Measurements from ENCODE around the gene ZNF213.

Gene ZNF213

DNA sequence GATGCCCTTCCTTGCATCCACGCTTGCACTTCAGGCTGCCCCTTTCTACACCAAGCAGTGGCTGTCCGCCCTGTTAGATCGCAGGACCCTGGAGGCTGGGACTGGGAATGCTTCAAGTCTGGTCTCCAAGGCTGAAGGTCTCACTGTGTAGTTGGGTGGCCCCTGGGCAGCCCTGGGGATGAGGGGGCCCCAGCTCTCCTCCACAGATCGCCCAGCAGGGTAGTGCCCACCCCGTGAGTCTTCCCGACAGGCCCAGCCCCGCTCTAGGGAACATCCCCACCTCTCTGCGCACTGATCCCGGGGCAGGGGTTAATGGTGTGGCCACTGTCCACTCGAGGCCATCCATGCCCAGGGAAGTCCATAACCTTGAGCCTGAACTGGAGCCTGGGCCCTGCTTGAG, 10.3 kb downstream of the ZNF213 start:
- no peak for DNase-seq (ENCODE audit: low spot score)
- H3K27me3 ChIP-seq (ENCODE audit: control insufficient read depth in 3 of 3, insufficient read depth in 3 of 3, low read depth in 1 of 3, low read length in 3 of 3), result peaks cover 0 to 12% (median 10%) of the 10 kb centered on the region in 3 experiments
- H3K4me2 ChIP-seq (ENCODE audit: insufficient read depth, low read length, poor library complexity, severe bottlenecking), result no peak overlapping the region
- no CpG with 5 or more reads among the region's 10 CpGs for WGBS, 2 donors (ENCODE audit: extremely low coverage in 2 of 2, insufficient read length in 2 of 2, insufficient replicate concordance in 1 of 2)
- no peaks in the 10 kb centered on the region for H3K9me3 ChIP-seq (replicated peaks in 1 of 2; ENCODE audit: control insufficient read depth in 2 of 2, insufficient read depth in 1 of 2, low read depth in 1 of 2, low read length in 2 of 2)
- H3K4me3 ChIP-seq (ENCODE audit: low read length in 2 of 2), result no peak overlapping the region
- no peak overlapping the region for H2AFZ ChIP-seq (ENCODE audit: low read length)
- peak overlapping the region; percentile 48 for H3K18ac ChIP-seq (ENCODE audit: low read length)
- H3K23ac ChIP-seq (ENCODE audit: low read depth, low read length, poor library complexity), result peak overlapping the region; percentile 55
- no peak overlapping the region for H2BK120ac ChIP-seq (ENCODE audit: low read depth, low read length)
- no peak overlapping the region for H2BK15ac ChIP-seq (ENCODE audit: low read length)
- no peak overlapping the region for H2BK5ac ChIP-seq (ENCODE audit: low read length)
- H4K91ac ChIP-seq (ENCODE audit: low read depth, low read length, poor library complexity), result no peak overlapping the region
- peaks cover 5% of the 10 kb centered on the region for H3K79me1 ChIP-seq (ENCODE audit: low read depth, low read length)
- no peak overlapping the region for H3K27ac ChIP-seq (replicated peaks; ENCODE audit: low read length)
- H2AK5ac ChIP-seq (ENCODE audit: low read depth, low read length), result peak overlapping the region; percentile 75
- peaks cover 2% of the 10 kb centered on the region in 2 donors for H3K4me1 ChIP-seq (ENCODE audit: control insufficient read depth in 2 of 2, insufficient read depth in 1 of 2, low read depth in 1 of 2, low read length in 2 of 2)
- peaks cover 20 to 22% of the 10 kb centered on the region in 2 donors for H3K36me3 ChIP-seq (replicated peaks in 1 of 2; ENCODE audit: control insufficient read depth in 2 of 2, insufficient read depth in 2 of 2, low read length in 2 of 2)
- H3K14ac ChIP-seq (ENCODE audit: low read length), result peak overlapping the region; percentile 97
- H4K8ac ChIP-seq (ENCODE audit: low read depth, low read length), result no peak overlapping the region
- peak overlapping the region; percentile 70 for H3K9ac ChIP-seq (ENCODE audit: low read depth, low read length, poor library complexity)
- peak overlapping the region; percentile 37 for H3K4ac ChIP-seq (ENCODE audit: low read length)
- H2BK12ac ChIP-seq (ENCODE audit: low read length), result peak overlapping the region; percentile 41

DNA sequence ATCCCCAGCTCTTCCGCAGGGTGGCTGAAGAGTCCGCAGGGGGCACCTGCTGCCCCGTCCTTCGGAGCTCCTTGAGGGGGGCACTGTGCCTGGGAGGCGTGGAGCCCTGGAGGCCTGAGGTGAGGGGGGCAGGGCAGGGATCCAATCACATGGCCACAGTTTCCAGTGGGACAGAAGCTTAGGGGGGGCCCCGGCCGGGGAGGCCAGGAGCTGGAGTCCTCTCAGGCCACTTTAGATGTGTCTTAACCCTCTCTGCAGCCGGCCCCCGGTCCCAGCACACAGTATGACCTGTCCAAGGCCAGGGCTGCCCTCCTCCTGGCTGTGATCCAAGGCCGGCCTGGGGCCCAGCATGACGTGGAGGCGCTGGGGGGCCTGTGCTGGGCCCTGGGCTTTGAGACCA, 10.8 kb downstream of the ZNF213 start:
- WGBS, 2 donors (ENCODE audit: extremely low coverage in 2 of 2, insufficient read length in 2 of 2, insufficient replicate concordance in 1 of 2), result no CpG with 5 or more reads among the region's 12 CpGs
- Histone ChIP-seq H3K27ac (replicated peaks; ENCODE audit: low read length) (no peak overlapping the region), H3K14ac (ENCODE audit: low read length) (no peak overlapping the region), H3K23ac (ENCODE audit: low read depth, low read length, poor library complexity) (peak overlapping the region; percentile 55), H3K27me3 (ENCODE audit: control insufficient read depth in 3 of 3, insufficient read depth in 3 of 3, low read depth in 1 of 3, low read length in 3 of 3) (peaks cover 0 to 12% (median 10%) of the 10 kb centered on the region in 3 experiments), H3K4ac (ENCODE audit: low read length) (no peak overlapping the region), H3K4me3 (ENCODE audit: low read length in 2 of 2) (no peak overlapping the region), H3K79me1 (ENCODE audit: low read depth, low read length) (peaks cover 3% of the 10 kb centered on the region), H4K8ac (ENCODE audit: low read depth, low read length) (no peak overlapping the region), H3K9ac (ENCODE audit: low read depth, low read length, poor library complexity) (no peak overlapping the region), H2BK15ac (ENCODE audit: low read length) (no peak overlapping the region), H2AFZ (ENCODE audit: low read length) (no peak overlapping the region), H4K91ac (ENCODE audit: low read depth, low read length, poor library complexity) (no peak overlapping the region), H3K4me2 (ENCODE audit: insufficient read depth, low read length, poor library complexity, severe bottlenecking) (no peak overlapping the region), H2BK12ac (ENCODE audit: low read length) (no peak overlapping the region), H2AK5ac (ENCODE audit: low read depth, low read length) (peak overlapping the region; percentile 75), H3K18ac (ENCODE audit: low read length) (peak overlapping the region; percentile 38), H3K4me1 (ENCODE audit: control insufficient read depth in 2 of 2, insufficient read depth in 1 of 2, low read depth in 1 of 2, low read length in 2 of 2) (peaks cover 2% of the 10 kb centered on the region in 2 donors), H3K9me3 (replicated peaks in 1 of 2; ENCODE audit: control insufficient read depth in 2 of 2, insufficient read depth in 1 of 2, low read depth in 1 of 2, low read length in 2 of 2) (no peaks in the 10 kb centered on the region), H2BK5ac (ENCODE audit: low read length) (no peak overlapping the region), H2BK120ac (ENCODE audit: low read depth, low read length) (no peak overlapping the region), H3K36me3 (replicated peaks in 1 of 2; ENCODE audit: control insufficient read depth in 2 of 2, insufficient read depth in 2 of 2, low read length in 2 of 2) (peaks cover 20% of the 10 kb centered on the region in 2 donors)
- DNase-seq (ENCODE audit: low spot score), result no peak

DNA sequence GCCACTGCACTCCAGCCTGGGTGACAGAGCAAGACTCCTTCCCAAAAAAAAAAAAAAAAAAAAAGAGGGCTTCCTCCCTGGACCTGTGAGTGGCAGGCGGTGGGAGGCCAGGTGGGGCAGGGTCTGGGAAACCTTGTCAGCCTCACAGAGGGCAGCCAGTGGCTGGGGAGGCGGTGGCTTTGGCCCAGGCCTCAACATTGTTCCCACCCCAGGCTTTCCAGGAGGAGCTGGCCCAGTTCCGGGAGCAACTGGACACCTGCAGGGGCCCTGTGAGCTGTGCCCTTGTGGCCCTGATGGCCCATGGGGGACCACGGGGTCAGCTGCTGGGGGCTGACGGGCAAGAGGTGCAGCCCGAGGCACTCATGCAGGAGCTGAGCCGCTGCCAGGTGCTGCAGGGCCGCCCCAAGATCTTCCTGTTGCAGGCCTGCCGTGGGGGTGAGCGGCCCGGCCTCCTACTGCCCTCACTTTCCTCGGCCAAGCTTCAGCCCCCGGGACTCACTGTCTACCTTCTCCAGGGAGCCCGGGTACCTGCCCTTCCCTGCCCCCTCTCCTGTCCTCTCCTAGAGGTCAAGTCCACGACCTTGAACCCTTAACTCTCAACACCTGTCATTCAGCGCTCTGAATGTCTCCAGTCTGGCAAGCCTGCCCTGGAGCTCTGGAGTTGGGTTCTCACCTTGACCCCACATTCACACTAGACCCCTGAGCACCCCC, 12.4 kb downstream of the ZNF213 start:
- H4K91ac ChIP-seq (ENCODE audit: low read depth, low read length, poor library complexity), result no peak overlapping the region
- H2AFZ ChIP-seq (ENCODE audit: low read length), result no peak overlapping the region
- peaks cover 2% of the 10 kb centered on the region for H3K79me1 ChIP-seq (ENCODE audit: low read depth, low read length)
- no peak for DNase-seq (ENCODE audit: low spot score)
- peaks cover 0 to 12% (median 10%) of the 10 kb centered on the region in 3 experiments for H3K27me3 ChIP-seq (ENCODE audit: control insufficient read depth in 3 of 3, insufficient read depth in 3 of 3, low read depth in 1 of 3, low read length in 3 of 3)
- no peak overlapping the region for H4K8ac ChIP-seq (ENCODE audit: low read depth, low read length)
- no peak overlapping the region for H3K23ac ChIP-seq (ENCODE audit: low read depth, low read length, poor library complexity)
- H2BK120ac ChIP-seq (ENCODE audit: low read depth, low read length), result no peak overlapping the region
- no peak overlapping the region for H3K4ac ChIP-seq (ENCODE audit: low read length)
- peaks cover 6 to 7% of the 10 kb centered on the region in 2 donors for H3K36me3 ChIP-seq (replicated peaks in 1 of 2; ENCODE audit: control insufficient read depth in 2 of 2, insufficient read depth in 2 of 2, low read length in 2 of 2)
- H3K27ac ChIP-seq (replicated peaks; ENCODE audit: low read length), result no peak overlapping the region
- peak overlapping the region; percentile 90 for H2AK5ac ChIP-seq (ENCODE audit: low read depth, low read length)
- peak overlapping the region; percentile 84 for H2BK12ac ChIP-seq (ENCODE audit: low read length)
- no peak overlapping the region for H3K14ac ChIP-seq (ENCODE audit: low read length)
- H3K4me3 ChIP-seq (ENCODE audit: low read length in 2 of 2), result no peak overlapping the region
- peaks cover 2 to 4% of the 10 kb centered on the region in 2 donors for H3K4me1 ChIP-seq (ENCODE audit: control insufficient read depth in 2 of 2, insufficient read depth in 1 of 2, low read depth in 1 of 2, low read length in 2 of 2)
- WGBS, 2 donors (ENCODE audit: extremely low coverage in 2 of 2, insufficient read length in 2 of 2, insufficient replicate concordance in 1 of 2), result no CpG with 5 or more reads among the region's 16 CpGs
- peak overlapping the region; percentile 81 for H2BK15ac ChIP-seq (ENCODE audit: low read length)
- no peaks in the 10 kb centered on the region for H3K9me3 ChIP-seq (replicated peaks in 1 of 2; ENCODE audit: control insufficient read depth in 2 of 2, insufficient read depth in 1 of 2, low read depth in 1 of 2, low read length in 2 of 2)
- H2BK5ac ChIP-seq (ENCODE audit: low read length), result no peak overlapping the region
- H3K4me2 ChIP-seq (ENCODE audit: insufficient read depth, low read length, poor library complexity, severe bottlenecking), result no peak overlapping the region
- peak overlapping the region; percentile 4 for H3K9ac ChIP-seq (ENCODE audit: low read depth, low read length, poor library complexity)
- H3K18ac ChIP-seq (ENCODE audit: low read length), result no peak overlapping the region

DNA sequence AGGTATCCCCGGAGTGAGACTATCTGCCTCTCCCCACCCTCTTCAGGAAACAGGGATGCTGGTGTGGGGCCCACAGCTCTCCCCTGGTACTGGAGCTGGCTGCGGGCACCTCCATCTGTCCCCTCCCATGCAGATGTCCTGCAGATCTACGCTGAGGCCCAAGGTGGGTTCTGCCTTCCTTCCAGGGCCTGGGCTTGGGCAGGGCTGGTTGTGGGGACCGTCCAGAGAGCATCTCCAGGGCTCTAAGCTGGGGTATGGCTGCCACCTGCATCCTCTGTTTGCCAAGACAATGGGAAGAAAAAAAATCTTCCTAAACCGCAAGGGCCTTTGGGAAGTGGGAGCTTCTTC, 12.9 kb downstream of the ZNF213 start:
- DNase-seq (ENCODE audit: low spot score), result no peak
- H2BK12ac ChIP-seq (ENCODE audit: low read length), result no peak overlapping the region
- no peak overlapping the region for H2AFZ ChIP-seq (ENCODE audit: low read length)
- no peak overlapping the region for H3K4me3 ChIP-seq (ENCODE audit: low read length in 2 of 2)
- H4K8ac ChIP-seq (ENCODE audit: low read depth, low read length), result no peak overlapping the region
- no peak overlapping the region for H3K23ac ChIP-seq (ENCODE audit: low read depth, low read length, poor library complexity)
- H2AK5ac ChIP-seq (ENCODE audit: low read depth, low read length), result peak overlapping the region; percentile 90
- no peak overlapping the region for H3K9ac ChIP-seq (ENCODE audit: low read depth, low read length, poor library complexity)
- no peaks in the 10 kb centered on the region for H3K79me1 ChIP-seq (ENCODE audit: low read depth, low read length)
- H3K14ac ChIP-seq (ENCODE audit: low read length), result no peak overlapping the region
- H3K18ac ChIP-seq (ENCODE audit: low read length), result no peak overlapping the region
- no peak overlapping the region for H2BK120ac ChIP-seq (ENCODE audit: low read depth, low read length)
- no CpG with 5 or more reads among the region's 5 CpGs for WGBS, 2 donors (ENCODE audit: extremely low coverage in 2 of 2, insufficient read length in 2 of 2, insufficient replicate concordance in 1 of 2)
- H2BK15ac ChIP-seq (ENCODE audit: low read length), result peak overlapping the region; percentile 81
- peaks cover 0 to 12% (median 10%) of the 10 kb centered on the region in 3 experiments for H3K27me3 ChIP-seq (ENCODE audit: control insufficient read depth in 3 of 3, insufficient read depth in 3 of 3, low read depth in 1 of 3, low read length in 3 of 3)
- peaks cover 2 to 4% of the 10 kb centered on the region in 2 donors for H3K4me1 ChIP-seq (ENCODE audit: control insufficient read depth in 2 of 2, insufficient read depth in 1 of 2, low read depth in 1 of 2, low read length in 2 of 2)
- H3K27ac ChIP-seq (replicated peaks; ENCODE audit: low read length), result no peak overlapping the region
- peaks cover under 1 to 2% of the 10 kb centered on the region in 2 donors for H3K36me3 ChIP-seq (replicated peaks in 1 of 2; ENCODE audit: control insufficient read depth in 2 of 2, insufficient read depth in 2 of 2, low read length in 2 of 2)
- H2BK5ac ChIP-seq (ENCODE audit: low read length), result no peak overlapping the region
- H4K91ac ChIP-seq (ENCODE audit: low read depth, low read length, poor library complexity), result no peak overlapping the region
- H3K9me3 ChIP-seq (replicated peaks in 1 of 2; ENCODE audit: control insufficient read depth in 2 of 2, insufficient read depth in 1 of 2, low read depth in 1 of 2, low read length in 2 of 2), result no peaks in the 10 kb centered on the region
- H3K4me2 ChIP-seq (ENCODE audit: insufficient read depth, low read length, poor library complexity, severe bottlenecking), result no peak overlapping the region
- no peak overlapping the region for H3K4ac ChIP-seq (ENCODE audit: low read length)
